NCI-H226 (cell line): ENCODE measurements around the gene CSTB.

Experiments
- DNase-seq: peaks from one replicate; pipeline ENCODE4 v3.0.0-alpha.2; 2015

The CSTB gene

GRCh38 chr21:43810505-43811261 lies 34.6 kb upstream of the CSTB start:
- peak; percentile 31 for DNase-seq

GRCh38 chr21:43809853-43810504 lies 33.9 kb upstream of the CSTB start:
- DNase-seq = no peak

- no peak for DNase-seq
Measured at GRCh38 chr21:43809346-43809799, 33.3 kb upstream of the CSTB start.

GRCh38 chr21:43808832-43809251 lies 32.7 kb upstream of the CSTB start:
- no peak for DNase-seq

- DNase-seq = no peak
Measured at GRCh38 chr21:43808367-43808766, 32.3 kb upstream of the CSTB start.

GRCh38 chr21:43806017-43806710 lies 30.1 kb upstream of the CSTB start:
- no peak for DNase-seq

- DNase-seq = no peak
Measured at GRCh38 chr21:43805275-43805800, 29.2 kb upstream of the CSTB start.

GRCh38 chr21:43803558-43804300 lies 27.6 kb upstream of the CSTB start:
- DNase-seq = no peak

GRCh38 chr21:43802713-43803313 lies 26.7 kb upstream of the CSTB start:
- DNase-seq = no peak

GRCh38 chr21:43801006-43801783 lies 25.1 kb upstream of the CSTB start:
- no peak for DNase-seq

- DNase-seq = no peak
Measured at GRCh38 chr21:43800566-43800965, 24.5 kb upstream of the CSTB start.

GRCh38 chr21:43800124-43800523 lies 24.0 kb upstream of the CSTB start:
- DNase-seq = no peak

GRCh38 chr21:43799301-43799840 lies 23.3 kb upstream of the CSTB start:
- DNase-seq = no peak

- DNase-seq = no peak
Measured at GRCh38 chr21:43797925-43798715, 22.0 kb upstream of the CSTB start.

GRCh38 chr21:43797415-43797814 lies 21.3 kb upstream of the CSTB start:
- no peak for DNase-seq

GRCh38 chr21:43794857-43795256 lies 18.7 kb upstream of the CSTB start:
- no peak for DNase-seq

GRCh38 chr21:43794311-43794710 lies 18.2 kb upstream of the CSTB start:
- no peak for DNase-seq

GRCh38 chr21:43793243-43793642 lies 17.1 kb upstream of the CSTB start:
- DNase-seq = no peak

- DNase-seq = no peak
Measured at GRCh38 chr21:43792406-43792805, 16.3 kb upstream of the CSTB start.

GRCh38 chr21:43790010-43790524 lies 14.0 kb upstream of the CSTB start:
- DNase-seq = no peak
